HL-60 (cell line): Measurements from ENCODE around the gene CAMTA1.

ENCODE experiments used
- DNase-seq, 2 experiments: peaks; one replicate each; pipeline ENCODE4 v3.0.0-alpha.2; 2010 to 2020; ENCODE audit warnings: low read depth in 1 of 2, low spot score in 1 of 2
- H3K27ac ChIP-seq: fragments of 250-450 bp; sonication (Bioruptor Pico); replicated peaks from 2 replicates; pipeline ENCODE4 v1.5.1; 2020; ENCODE audit warnings: mild to moderate bottlenecking, moderate library complexity
- H3K27me3 ChIP-seq: fragments of 250-450 bp; sonication (Bioruptor Pico); 2 replicates; pipeline ENCODE4 v1.5.1; 2021; ENCODE audit warnings: mild to moderate bottlenecking, moderate library complexity; ENCODE audit not compliant: insufficient read depth, poor library complexity, severe bottlenecking
- H3K4me3 ChIP-seq: replicated peaks from 2 replicates; pipeline ENCODE4 v1.5.1; 2011; ENCODE audit warnings: mild to moderate bottlenecking, control low read depth, low read length; ENCODE audit not compliant: insufficient read depth
- GABPA ChIP-seq: IDR thresholded peaks from 2 replicates; pipeline ENCODE4 v1.6.1; 2012; ENCODE audit warnings: low read depth
- POLR2AphosphoS5 ChIP-seq: IDR thresholded peaks from 2 replicates; pipeline ENCODE4 v1.6.1; 2012; ENCODE audit warnings: low read depth
- SPI1 ChIP-seq: IDR thresholded peaks from 2 replicates; pipeline ENCODE4 v1.6.1; 2012; ENCODE audit warnings: low read depth, mild to moderate bottlenecking, borderline replicate concordance
- TF ChIP-seq, protein P1 (sequence below): IDR thresholded peaks from one replicate; pipeline ENCODE4 v1.5.1; 2011; ENCODE audit warnings: low read length, control low read depth, inconsistent platforms; ENCODE audit not compliant: insufficient read depth
- TF ChIP-seq, protein P2 (sequence below): IDR thresholded peaks from 2 replicates; pipeline ENCODE4 v1.6.1; 2012; ENCODE audit warnings: low read depth; ENCODE audit not compliant: insufficient replicate concordance

Gene CAMTA1

DNA sequence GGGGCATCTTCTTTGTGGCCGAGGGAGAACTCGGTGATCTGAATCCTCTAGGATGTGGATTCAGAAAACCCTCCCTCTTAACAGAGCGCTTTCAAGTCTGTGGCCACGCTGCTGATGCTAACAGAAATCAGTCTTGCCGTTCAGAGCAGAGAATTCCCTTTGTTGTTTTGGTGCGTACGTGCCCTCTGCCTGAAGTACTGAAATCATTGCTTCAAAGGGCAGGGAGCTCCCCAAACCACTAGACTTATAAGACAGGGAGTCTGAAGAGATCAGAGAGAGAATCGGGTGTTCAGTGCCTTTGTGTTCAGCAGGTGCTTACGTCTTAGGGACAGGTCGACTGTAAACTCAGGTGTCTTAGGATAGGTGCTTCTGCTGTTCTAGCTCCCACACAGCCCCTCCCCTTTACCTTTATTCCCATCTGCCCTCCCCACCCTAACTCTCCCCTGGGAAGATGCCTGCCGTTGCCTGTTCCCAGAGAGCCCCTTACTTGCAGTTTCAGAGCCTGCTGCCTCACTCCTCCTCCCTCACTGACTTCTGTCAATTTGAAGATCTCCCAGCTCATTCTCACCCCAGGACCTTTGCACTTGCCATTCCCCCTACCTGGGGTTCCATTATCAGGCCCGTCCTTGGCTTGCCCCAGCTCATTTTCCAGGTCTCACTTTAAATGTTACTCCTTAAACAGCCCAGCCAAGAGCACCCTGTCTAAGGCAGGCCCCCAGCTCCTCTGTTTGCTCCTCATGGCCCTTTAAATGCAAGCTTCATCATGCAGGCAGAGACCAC lies 143.0 kb downstream of the CAMTA1 start:
- Histone ChIP-seq H3K27ac (no peak overlapping the region), H3K4me3 (no peak overlapping the region), H3K27me3 (peaks cover 2% of the 10 kb centered on the region)
- TF ChIP-seq SPI1, result no peak
- TF ChIP-seq, protein P1, sequence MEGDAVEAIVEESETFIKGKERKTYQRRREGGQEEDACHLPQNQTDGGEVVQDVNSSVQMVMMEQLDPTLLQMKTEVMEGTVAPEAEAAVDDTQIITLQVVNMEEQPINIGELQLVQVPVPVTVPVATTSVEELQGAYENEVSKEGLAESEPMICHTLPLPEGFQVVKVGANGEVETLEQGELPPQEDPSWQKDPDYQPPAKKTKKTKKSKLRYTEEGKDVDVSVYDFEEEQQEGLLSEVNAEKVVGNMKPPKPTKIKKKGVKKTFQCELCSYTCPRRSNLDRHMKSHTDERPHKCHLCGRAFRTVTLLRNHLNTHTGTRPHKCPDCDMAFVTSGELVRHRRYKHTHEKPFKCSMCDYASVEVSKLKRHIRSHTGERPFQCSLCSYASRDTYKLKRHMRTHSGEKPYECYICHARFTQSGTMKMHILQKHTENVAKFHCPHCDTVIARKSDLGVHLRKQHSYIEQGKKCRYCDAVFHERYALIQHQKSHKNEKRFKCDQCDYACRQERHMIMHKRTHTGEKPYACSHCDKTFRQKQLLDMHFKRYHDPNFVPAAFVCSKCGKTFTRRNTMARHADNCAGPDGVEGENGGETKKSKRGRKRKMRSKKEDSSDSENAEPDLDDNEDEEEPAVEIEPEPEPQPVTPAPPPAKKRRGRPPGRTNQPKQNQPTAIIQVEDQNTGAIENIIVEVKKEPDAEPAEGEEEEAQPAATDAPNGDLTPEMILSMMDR, result no peak
- TF ChIP-seq GABPA, result no peak
- TF ChIP-seq POLR2AphosphoS5, result no peak
- TF ChIP-seq, protein P2, sequence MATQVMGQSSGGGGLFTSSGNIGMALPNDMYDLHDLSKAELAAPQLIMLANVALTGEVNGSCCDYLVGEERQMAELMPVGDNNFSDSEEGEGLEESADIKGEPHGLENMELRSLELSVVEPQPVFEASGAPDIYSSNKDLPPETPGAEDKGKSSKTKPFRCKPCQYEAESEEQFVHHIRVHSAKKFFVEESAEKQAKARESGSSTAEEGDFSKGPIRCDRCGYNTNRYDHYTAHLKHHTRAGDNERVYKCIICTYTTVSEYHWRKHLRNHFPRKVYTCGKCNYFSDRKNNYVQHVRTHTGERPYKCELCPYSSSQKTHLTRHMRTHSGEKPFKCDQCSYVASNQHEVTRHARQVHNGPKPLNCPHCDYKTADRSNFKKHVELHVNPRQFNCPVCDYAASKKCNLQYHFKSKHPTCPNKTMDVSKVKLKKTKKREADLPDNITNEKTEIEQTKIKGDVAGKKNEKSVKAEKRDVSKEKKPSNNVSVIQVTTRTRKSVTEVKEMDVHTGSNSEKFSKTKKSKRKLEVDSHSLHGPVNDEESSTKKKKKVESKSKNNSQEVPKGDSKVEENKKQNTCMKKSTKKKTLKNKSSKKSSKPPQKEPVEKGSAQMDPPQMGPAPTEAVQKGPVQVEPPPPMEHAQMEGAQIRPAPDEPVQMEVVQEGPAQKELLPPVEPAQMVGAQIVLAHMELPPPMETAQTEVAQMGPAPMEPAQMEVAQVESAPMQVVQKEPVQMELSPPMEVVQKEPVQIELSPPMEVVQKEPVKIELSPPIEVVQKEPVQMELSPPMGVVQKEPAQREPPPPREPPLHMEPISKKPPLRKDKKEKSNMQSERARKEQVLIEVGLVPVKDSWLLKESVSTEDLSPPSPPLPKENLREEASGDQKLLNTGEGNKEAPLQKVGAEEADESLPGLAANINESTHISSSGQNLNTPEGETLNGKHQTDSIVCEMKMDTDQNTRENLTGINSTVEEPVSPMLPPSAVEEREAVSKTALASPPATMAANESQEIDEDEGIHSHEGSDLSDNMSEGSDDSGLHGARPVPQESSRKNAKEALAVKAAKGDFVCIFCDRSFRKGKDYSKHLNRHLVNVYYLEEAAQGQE, result no peak
- DNase-seq, result no peak

DNA sequence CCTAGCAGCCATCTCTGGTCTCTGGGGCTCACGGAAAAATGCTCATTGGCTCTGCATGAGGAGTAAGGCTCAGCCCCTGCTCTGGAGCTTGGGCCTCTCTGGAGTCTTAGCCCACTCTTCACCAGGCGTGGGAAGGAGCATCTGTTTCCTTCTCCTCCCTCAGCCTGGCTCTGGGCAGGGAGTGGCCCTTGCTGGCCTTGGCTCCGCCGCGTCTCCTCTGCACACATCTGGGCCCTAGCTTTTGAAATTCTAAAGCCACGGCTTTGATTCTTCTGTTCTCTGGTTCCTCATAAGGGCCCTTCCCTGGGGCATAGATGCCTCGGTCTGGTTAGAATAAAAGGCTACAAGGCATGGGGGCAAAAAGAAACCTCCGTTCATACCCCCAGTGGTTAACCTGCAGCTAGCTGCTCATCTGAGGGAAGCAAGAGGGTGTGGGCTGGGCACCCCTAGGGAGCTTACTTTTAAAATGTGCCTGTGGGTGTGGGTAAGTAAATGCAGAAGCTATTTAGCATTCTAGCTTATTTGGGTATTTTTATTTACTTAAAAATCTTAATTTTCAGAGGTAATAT lies 145.6 kb downstream of the CAMTA1 start:
- Histone ChIP-seq H3K27me3 (peaks cover 19% of the 10 kb centered on the region), H3K4me3 (no peak overlapping the region), H3K27ac (no peak overlapping the region)
- DNase-seq, result no peak
- TF ChIP-seq, protein P1, result no peak
- TF ChIP-seq POLR2AphosphoS5, result no peak
- TF ChIP-seq SPI1, result no peak
- TF ChIP-seq, protein P2, result no peak
- TF ChIP-seq GABPA, result no peak

DNA sequence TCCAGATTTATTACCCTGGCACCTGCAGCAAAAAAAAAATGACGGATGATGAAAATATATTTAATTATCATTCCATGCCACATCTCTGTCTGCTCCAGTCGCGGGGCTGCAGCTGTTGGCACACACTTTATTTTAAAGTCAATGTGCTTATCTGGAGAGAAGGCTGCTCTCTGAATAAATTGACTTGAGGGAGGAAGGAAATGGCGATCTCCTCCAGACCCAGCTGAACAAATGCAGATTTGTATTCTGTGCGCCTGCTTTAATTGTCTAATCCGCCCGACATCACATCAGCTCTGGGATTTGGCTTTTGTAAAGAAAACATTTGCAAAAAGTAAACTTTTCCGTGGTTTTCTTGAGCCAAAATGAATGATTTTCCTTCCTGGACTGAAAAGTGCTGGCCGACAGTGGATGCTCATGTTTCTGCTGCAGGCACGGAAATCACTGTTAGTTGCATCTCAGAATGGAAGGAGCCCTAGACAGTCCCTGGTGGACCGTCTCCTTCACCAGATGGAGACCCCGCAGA lies 150.2 kb downstream of the CAMTA1 start:
- H3K27me3 ChIP-seq, result peaks cover 24% of the 10 kb centered on the region
- no peak overlapping the region for H3K27ac ChIP-seq
- TF ChIP-seq SPI1 (no peak), POLR2AphosphoS5 (no peak), GABPA (no peak)
- TF ChIP-seq, protein P1, result no peak
- TF ChIP-seq, protein P2, result no peak
- no peak for DNase-seq
- H3K4me3 ChIP-seq, result no peak overlapping the region
